Astrocyte (in vitro differentiated cells and primary cell): ENCODE results near the gene HBS1L. TPM values are rescaled to one million over a fixed set of nuclear protein-coding genes. Genes with fewer than 3 reads are reported as not detected.

Experiments
- DNase-seq: peaks from one replicate; pipeline ENCODE4 v3.0.0-alpha.2; 2010; ENCODE audit warnings: low read depth
- FAIRE-seq: peaks from 2 replicates; lab custom pipeline; 2011; peaks lifted over from hg19 to GRCh38; lab: Jason Lieb, UNC
- H2AFZ ChIP-seq: 2 replicates; pipeline ENCODE4 v1.6.0; 2012; ENCODE audit warnings: low read depth, low read length, inconsistent platforms
- H3K27ac ChIP-seq: 2 replicates; pipeline ENCODE4 v1.5.1; 2011; ENCODE audit warnings: low read depth, low read length, inconsistent platforms
- H3K27me3 ChIP-seq: 2 replicates; pipeline ENCODE4 v1.6.0; 2011; ENCODE audit warnings: low read length, inconsistent platforms; ENCODE audit not compliant: insufficient read depth
- H3K36me3 ChIP-seq: 2 replicates; pipeline ENCODE4 v1.5.1; 2011; ENCODE audit warnings: low read length, inconsistent platforms; ENCODE audit not compliant: insufficient read depth
- H3K4me1 ChIP-seq: 2 replicates; pipeline ENCODE4 v1.5.1; 2011; ENCODE audit warnings: low read length, inconsistent platforms; ENCODE audit not compliant: insufficient read depth
- H3K4me2 ChIP-seq: 2 replicates; pipeline ENCODE4 v1.6.0; 2012; ENCODE audit warnings: low read length, inconsistent platforms
- H3K4me3 ChIP-seq: 2 replicates; pipeline ENCODE4 v1.5.1; 2011; ENCODE audit warnings: low read depth, mild to moderate bottlenecking, low read length, inconsistent platforms; ENCODE audit not compliant: insufficient read depth
- H3K79me2 ChIP-seq: 2 replicates; pipeline ENCODE4 v1.6.0; 2012; ENCODE audit warnings: mild to moderate bottlenecking, low read length, inconsistent platforms; ENCODE audit not compliant: insufficient read depth
- H3K9ac ChIP-seq: 2 replicates; pipeline ENCODE4 v1.6.0; 2012; ENCODE audit warnings: mild to moderate bottlenecking, low read length, inconsistent platforms
- H3K9me3 ChIP-seq: 2 replicates; pipeline ENCODE4 v1.5.1; 2012; ENCODE audit warnings: low read depth, mild to moderate bottlenecking, low read length, inconsistent platforms; ENCODE audit not compliant: insufficient read depth
- H4K20me1 ChIP-seq: 2 replicates; pipeline ENCODE4 v1.6.0; 2012; ENCODE audit warnings: low read length, inconsistent platforms; ENCODE audit not compliant: insufficient read depth
- H3K27ac Mint-ChIP-seq: one replicate; pipeline ENCODE4 v1.8.0; 2021; ENCODE audit warnings: mild to moderate bottlenecking, mixed read lengths; ENCODE audit not compliant: unreplicated experiment
- H3K27me3 Mint-ChIP-seq: one replicate; pipeline ENCODE4 v1.8.0; 2021; ENCODE audit warnings: low read depth, mixed read lengths; ENCODE audit not compliant: unreplicated experiment
- H3K36me3 Mint-ChIP-seq: one replicate; pipeline ENCODE4 v1.8.0; 2021; ENCODE audit warnings: low read depth, mixed read lengths; ENCODE audit not compliant: unreplicated experiment
- H3K4me1 Mint-ChIP-seq: one replicate; pipeline ENCODE4 v1.8.0; 2021; ENCODE audit warnings: low read depth, mixed read lengths; ENCODE audit not compliant: unreplicated experiment
- H3K4me3 Mint-ChIP-seq: one replicate; pipeline ENCODE4 v1.8.0; 2021; ENCODE audit warnings: mild to moderate bottlenecking, moderate library complexity, mixed read lengths; ENCODE audit not compliant: unreplicated experiment
- H3K9me3 Mint-ChIP-seq: one replicate; pipeline ENCODE4 v1.8.0; 2021; ENCODE audit warnings: mild to moderate bottlenecking, mixed read lengths; ENCODE audit not compliant: unreplicated experiment
- EZH2 ChIP-seq: IDR thresholded peaks from 2 replicates; pipeline ENCODE4 v1.6.1; 2012; ENCODE audit warnings: mild to moderate bottlenecking, low read length, inconsistent platforms; ENCODE audit not compliant: insufficient read depth
- total RNA-seq: library from RNA; stranded (reverse); gene quantifications from 2 replicates; pipeline ENCODE4 v1.2.1, GENCODE V29; 2021
- TF ChIP-seq, protein P1 (sequence below): IDR thresholded peaks from 2 replicates; pipeline ENCODE4 v1.5.1; 2011; ENCODE audit warnings: low read depth, mild to moderate bottlenecking, inconsistent platforms, low read length, moderate library complexity; ENCODE audit not compliant: insufficient read depth

The HBS1L gene
- total RNA-seq, 1 donor from 2014 or later, result 87.8 TPM

- no peaks in the 10 kb centered on the region for H3K36me3 ChIP-seq
- no peaks in the 10 kb centered on the region for H3K9me3 ChIP-seq
- no peak overlapping the region for H3K4me2 ChIP-seq
- H3K79me2 ChIP-seq, result no peaks in the 10 kb centered on the region
- Mint-ChIP-seq H3K9me3 (no peaks in the 10 kb centered on the region), H3K4me1 (no peaks in the 10 kb centered on the region), H3K27me3 (no peaks in the 10 kb centered on the region), H3K36me3 (no peaks in the 10 kb centered on the region), H3K4me3 (no peak overlapping the region), H3K27ac (no peak overlapping the region)
- DNase-seq, result peak; percentile 71
- TF ChIP-seq, protein P1, sequence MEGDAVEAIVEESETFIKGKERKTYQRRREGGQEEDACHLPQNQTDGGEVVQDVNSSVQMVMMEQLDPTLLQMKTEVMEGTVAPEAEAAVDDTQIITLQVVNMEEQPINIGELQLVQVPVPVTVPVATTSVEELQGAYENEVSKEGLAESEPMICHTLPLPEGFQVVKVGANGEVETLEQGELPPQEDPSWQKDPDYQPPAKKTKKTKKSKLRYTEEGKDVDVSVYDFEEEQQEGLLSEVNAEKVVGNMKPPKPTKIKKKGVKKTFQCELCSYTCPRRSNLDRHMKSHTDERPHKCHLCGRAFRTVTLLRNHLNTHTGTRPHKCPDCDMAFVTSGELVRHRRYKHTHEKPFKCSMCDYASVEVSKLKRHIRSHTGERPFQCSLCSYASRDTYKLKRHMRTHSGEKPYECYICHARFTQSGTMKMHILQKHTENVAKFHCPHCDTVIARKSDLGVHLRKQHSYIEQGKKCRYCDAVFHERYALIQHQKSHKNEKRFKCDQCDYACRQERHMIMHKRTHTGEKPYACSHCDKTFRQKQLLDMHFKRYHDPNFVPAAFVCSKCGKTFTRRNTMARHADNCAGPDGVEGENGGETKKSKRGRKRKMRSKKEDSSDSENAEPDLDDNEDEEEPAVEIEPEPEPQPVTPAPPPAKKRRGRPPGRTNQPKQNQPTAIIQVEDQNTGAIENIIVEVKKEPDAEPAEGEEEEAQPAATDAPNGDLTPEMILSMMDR, result peak; percentile 56
- no peak for TF ChIP-seq EZH2
- no peak overlapping the region for H3K9ac ChIP-seq
- no peaks in the 10 kb centered on the region for H4K20me1 ChIP-seq
- no peak for FAIRE-seq
- H2AFZ ChIP-seq, result no peak overlapping the region
- H3K27me3 ChIP-seq, result no peaks in the 10 kb centered on the region
- no peaks in the 10 kb centered on the region for H3K4me1 ChIP-seq
- H3K4me3 ChIP-seq, result no peak overlapping the region
- no peak overlapping the region for H3K27ac ChIP-seq
Observed at GRCh38 chr6:135088818-135089809, 34.5 kb upstream of the HBS1L start.

- Histone ChIP-seq H3K4me2 (no peak overlapping the region), H4K20me1 (no peaks in the 10 kb centered on the region), H3K4me1 (no peaks in the 10 kb centered on the region), H3K79me2 (no peaks in the 10 kb centered on the region), H2AFZ (no peak overlapping the region), H3K36me3 (no peaks in the 10 kb centered on the region), H3K9me3 (no peaks in the 10 kb centered on the region), H3K9ac (no peak overlapping the region), H3K4me3 (no peak overlapping the region), H3K27ac (no peak overlapping the region), H3K27me3 (no peaks in the 10 kb centered on the region)
- Mint-ChIP-seq H3K4me1 (no peaks in the 10 kb centered on the region), H3K9me3 (no peaks in the 10 kb centered on the region), H3K27ac (no peak overlapping the region), H3K4me3 (no peak overlapping the region), H3K27me3 (no peaks in the 10 kb centered on the region), H3K36me3 (no peaks in the 10 kb centered on the region)
- TF ChIP-seq EZH2, result no peak
- TF ChIP-seq, protein P1, result no peak
- no peak for DNase-seq
- FAIRE-seq, result no peak
Observed at GRCh38 chr6:135088281-135088680, 33.7 kb upstream of the HBS1L start.

DNA sequence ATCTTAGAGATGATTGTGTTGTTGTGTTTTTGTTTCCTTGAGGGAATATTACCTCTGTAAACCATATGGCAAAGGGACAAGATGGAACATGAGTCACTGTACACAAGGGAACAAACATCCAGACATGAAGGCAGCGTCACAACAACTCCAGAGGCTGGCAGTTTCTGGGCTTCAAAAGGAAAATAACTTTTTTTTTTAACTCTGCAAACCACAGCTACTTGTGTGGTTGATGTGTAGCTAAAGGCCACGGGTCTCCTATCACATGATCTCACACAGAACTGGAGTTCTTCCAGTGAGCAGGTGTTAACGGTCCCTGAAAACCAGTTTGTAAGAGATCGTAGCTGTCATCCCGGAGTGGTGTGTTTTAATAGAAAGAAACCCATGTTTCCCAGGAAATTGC is 33.2 kb upstream of the HBS1L start:
- Mint-ChIP-seq H3K9me3 (no peaks in the 10 kb centered on the region), H3K27me3 (no peaks in the 10 kb centered on the region), H3K4me3 (no peak overlapping the region), H3K27ac (no peak overlapping the region), H3K36me3 (no peaks in the 10 kb centered on the region), H3K4me1 (no peaks in the 10 kb centered on the region)
- Histone ChIP-seq H2AFZ (no peak overlapping the region), H3K27ac (no peak overlapping the region), H3K79me2 (no peaks in the 10 kb centered on the region), H3K9ac (no peak overlapping the region), H3K27me3 (no peaks in the 10 kb centered on the region), H3K4me2 (no peak overlapping the region), H3K4me3 (no peak overlapping the region), H3K4me1 (no peaks in the 10 kb centered on the region), H3K9me3 (no peaks in the 10 kb centered on the region), H4K20me1 (no peaks in the 10 kb centered on the region), H3K36me3 (no peaks in the 10 kb centered on the region)
- TF ChIP-seq, protein P1, result no peak
- TF ChIP-seq EZH2, result no peak
- no peak for DNase-seq
- FAIRE-seq, result no peak
